DMS53 (cell line): ENCODE measurements around the gene PNPLA1.
A peak's percentile ranks its signal among the peaks of the same experiment; 100 is the strongest.
"Not testable (repeated sequence)": the region's sequence is repeated elsewhere in the genome, so short reads cannot be mapped to it uniquely, and the experiment has no call there.

Experiments
- DNase-seq: peaks from one replicate; lab custom pipeline; 2025; lab: John Stamatoyannopoulos, UW

The PNPLA1 gene

DNA sequence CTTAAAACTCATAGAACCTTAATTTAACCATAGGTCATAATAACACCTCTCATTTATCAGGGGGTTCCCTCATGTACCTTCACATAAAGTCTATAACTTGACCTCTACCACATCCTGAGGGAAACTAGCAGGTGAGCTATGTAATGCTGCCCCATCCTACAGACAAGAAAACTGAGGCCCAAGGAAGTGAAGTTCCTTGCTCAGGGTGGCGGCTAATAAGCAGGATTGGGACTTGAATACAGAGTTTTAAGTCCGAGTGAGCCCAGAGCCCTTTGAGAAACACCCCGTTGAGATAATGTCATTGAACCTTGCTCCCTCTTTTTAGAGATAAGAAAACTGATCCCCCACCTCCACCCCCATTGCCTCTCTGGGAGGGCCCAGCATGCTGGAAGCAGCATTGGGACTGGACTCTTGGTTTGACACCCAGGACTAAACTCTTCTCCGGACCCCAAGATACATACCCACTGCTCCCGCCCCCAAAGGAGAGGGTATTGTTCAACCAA is 66.4 kb downstream of the PNPLA1 start:
- DNase-seq: no peak

DNA sequence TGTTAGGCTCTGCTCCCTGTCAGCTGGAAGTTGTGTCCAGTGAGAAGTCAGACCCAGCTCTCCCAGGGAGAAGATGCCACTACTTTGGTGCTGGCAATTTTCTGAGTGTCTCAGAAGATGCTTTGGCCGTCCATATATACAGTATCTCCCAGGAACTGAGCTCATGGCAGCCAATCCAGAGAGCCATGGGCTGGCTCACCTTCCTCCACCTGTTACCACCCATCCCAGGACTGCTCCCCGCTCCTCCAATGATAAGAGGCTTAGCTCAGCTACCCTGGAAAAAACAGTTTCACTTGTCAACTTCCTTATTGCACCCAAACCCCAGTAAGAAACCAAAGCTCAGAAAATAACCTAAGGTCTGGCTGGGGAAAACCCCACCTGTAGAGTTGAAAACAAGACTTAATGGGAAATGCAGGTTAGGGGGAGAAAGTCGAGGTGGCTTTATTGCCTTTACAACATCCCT is 67.0 kb downstream of the PNPLA1 start, which contains the start of gene BNIP5:
BNIP5 (minus strand) TSS at position 110 of the 463 bp plus-strand sequence. CDS start 6,198 bp downstream, outside the sequence.
- DNase-seq: peak; percentile 14

- DNase-seq: peak; percentile 45
Observed at GRCh38 chr6:36337814-36338213, 68.0 kb downstream of the PNPLA1 start.

DNA sequence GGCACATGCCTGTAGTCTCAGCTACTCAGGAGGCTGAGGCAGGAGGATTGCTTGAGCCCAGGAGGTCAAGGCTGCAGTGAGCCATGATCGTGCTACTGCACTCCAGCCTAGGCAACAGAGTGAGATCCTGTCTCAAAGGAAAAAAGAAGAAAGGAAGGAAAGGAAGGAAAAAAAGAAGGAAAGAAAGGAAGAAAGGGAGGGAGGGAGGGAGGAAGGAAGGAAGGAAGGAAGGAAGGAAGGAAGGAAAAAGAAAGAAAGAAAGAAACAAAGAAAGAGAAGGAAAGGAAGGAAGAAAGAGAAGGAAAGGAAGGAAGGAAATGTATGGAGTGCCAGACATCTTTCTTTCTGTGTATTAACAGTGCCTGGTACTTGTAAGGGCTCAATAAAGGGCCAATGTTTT is 68.4 kb downstream of the PNPLA1 start:
- DNase-seq: not testable (repeated sequence)

DNA sequence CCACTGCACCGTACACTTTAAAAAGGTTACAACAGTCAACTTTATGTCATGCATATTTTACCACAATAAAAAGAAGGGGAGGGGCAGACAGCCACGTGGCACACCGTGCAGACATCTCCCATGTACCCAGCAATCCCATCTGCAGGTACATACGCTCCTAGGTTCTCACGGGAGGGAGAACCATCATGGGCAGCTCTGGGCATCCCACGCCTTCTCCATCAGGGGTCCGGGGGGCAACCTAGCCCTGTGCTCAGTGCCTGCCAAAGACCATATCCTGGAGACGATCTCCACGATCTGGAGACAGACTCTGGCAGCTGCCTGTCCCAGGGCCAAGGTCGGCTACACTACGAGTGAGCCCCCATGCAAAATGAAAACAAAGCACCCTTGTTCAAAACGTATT is 69.3 kb downstream of the PNPLA1 start:
- DNase-seq: no peak

- DNase-seq: no peak
Observed at GRCh38 chr6:36340306-36340617, 70.4 kb downstream of the PNPLA1 start.

GRCh38 chr6:36340618-36341454 is 71.0 kb downstream of the PNPLA1 start:
- peak; percentile 82 for DNase-seq

- DNase-seq: no peak
Observed at GRCh38 chr6:36343109-36343680, 73.3 kb downstream of the PNPLA1 start.

DNA sequence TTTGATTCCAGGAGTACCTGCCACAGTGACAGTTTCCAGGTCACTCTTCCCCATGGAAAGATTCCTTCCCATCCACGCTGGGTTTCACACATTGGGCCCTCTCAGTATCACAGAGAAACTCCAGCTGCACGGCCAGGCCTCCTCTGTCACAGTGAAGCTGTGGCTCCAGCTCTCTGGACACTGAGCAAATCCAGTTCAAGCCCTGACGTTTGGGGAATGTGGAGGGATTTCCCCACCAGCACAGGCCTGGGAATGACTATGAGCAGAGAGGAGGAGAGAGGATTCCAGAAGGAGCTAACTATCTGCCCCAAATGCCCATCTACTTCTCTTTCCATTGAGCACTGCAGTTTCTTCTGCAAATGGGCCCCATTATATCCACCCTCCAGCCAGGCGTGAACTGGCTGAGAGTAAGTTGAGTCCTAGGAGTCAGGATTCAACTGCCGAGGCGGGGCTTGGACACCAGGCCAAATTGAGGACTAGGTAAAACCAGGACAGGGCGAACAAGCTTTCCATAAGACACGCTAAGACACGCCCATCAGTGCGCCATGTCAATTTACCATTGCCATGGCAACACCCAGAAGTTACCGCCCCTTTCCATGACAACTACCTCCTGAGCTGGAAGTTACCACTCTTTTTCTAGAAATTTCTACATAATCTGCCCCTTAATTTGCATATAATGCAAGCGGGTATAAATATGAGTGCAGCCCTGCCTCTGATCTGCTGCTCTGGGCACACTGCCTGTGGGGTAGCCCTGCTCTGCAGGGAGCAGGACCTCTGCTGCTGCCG is 76.0 kb downstream of the PNPLA1 start:
- DNase-seq: peak; percentile 21

DNA sequence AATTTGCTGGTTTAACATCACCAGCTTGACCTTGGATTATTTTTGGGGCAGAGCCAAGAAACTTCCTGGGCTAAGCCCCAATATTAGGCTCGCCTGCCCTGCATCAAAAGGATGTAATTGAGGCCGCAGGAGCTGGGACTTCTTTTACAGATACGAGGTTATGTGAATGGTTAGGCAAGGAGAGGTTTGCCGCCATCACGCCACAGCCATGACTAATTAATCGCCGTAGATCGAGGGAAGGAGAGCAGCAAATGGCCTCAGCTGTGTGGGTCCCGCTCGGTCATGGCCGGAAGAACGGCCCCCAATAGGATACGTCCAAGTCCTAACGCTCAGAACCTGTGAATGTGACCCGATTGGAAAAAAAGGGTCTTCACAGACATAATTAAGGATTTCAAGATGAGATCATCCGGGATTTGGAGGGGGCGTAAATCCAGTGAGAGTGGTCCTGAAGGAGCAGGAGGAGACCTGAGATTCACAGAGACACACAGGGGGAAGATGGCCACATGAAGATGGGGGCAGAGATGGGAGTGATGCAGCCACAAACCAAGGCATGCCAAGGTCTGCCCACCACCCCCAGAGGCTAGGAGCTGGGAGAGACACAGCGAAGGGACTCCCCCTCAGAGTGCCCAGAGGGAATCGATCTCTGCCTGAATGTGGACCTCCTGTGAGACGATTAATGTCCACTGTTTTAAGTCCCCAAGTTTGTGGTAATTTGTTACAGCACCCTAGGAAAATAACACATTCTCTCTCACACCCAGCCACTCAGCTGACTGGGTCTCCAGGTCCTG is 76.8 kb downstream of the PNPLA1 start:
- no peak for DNase-seq

GRCh38 chr6:36347621-36348020 is 77.8 kb downstream of the PNPLA1 start:
- no peak for DNase-seq

- peak; percentile 90 for DNase-seq
Observed at GRCh38 chr6:36349240-36349639, 79.4 kb downstream of the PNPLA1 start.

DNA sequence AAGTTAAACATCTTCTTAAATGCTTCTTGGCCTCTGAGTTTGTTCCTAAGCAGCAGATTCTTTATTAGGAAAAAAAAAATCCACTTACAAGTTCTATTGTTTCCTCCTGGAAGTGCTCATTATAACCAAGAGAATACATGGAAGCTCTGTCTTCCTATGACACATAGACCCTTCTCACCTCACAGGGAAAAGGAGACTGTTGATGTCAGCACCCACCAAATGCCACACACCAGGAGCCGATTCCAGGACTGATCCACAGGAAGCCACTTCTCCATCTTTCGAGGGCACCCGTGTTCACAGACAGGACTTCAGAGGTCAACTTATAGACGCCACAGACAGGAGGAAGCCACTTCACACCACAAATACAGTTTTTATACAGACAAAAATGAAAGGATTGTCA is 80.2 kb downstream of the PNPLA1 start:
- no peak for DNase-seq

GRCh38 chr6:36350681-36351571 is 81.1 kb downstream of the PNPLA1 start:
- DNase-seq: no peak

- DNase-seq: no peak
Observed at GRCh38 chr6:36352477-36353157, 82.8 kb downstream of the PNPLA1 start.

GRCh38 chr6:36353411-36353915 is 83.6 kb downstream of the PNPLA1 start:
- DNase-seq: no peak

DNA sequence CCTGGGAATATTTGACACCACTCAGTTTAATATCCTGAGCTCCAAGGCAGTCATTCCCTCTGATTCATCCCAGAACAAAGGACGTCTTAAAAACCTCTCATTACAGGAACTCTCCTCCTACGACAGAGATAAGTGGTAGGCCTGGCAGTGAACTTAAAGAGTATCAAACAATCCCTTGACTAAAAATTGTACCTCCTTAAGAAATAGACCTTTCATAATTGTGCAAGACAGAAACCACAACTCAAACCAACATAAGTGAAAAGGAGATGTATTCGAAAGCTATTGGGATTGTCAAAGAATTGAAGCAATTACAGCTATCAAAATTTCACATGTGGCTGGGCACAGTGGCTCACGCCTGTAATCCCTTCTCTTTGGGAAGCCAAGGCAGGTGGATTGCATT is 86.0 kb downstream of the PNPLA1 start:
- no peak for DNase-seq

DNA sequence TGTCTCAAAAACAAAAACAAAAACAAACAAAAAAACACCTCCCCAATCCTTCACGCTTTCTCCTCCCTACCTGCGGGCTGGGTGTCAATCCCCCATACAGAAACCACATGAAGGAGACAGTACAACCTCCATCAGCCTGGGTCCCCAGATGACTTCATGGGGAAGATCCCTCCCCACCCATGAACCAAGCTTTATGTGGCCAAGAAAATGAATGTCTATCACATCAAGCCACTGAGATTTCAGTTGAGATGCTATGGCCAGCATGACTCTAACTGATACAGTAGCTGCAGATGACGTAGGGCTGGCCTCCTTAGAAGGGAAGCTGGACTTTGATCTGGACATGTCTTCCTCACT is 88.0 kb downstream of the PNPLA1 start:
- no peak for DNase-seq
